Pancreas (tissue), 10 donors: ENCODE data around the gene OCLN. TPM values are rescaled to one million over a fixed set of nuclear protein-coding genes. Genes with fewer than 3 reads are reported as not detected.
A peak's percentile ranks its signal among the peaks of the same experiment; 100 is the strongest.

Experiments
- ATAC-seq, 4 donors: fragments of 200-7000 bp; cut with Tn5 transposase; one replicate each; pipeline versions ENCODE4 v1.8.0 to v1.9.1; 2020; ENCODE audit warnings: mild to moderate bottlenecking in 4 of 4, moderate library complexity in 4 of 4
- DNase-seq, 6 donors: peaks; one replicate each; pipeline ENCODE4 v3.0.0-alpha.2; 2020
- FAIRE-seq: peaks from 2 replicates; lab custom pipeline; 2012; peaks lifted over from hg19 to GRCh38; lab: Jason Lieb, UNC
- H3K27ac ChIP-seq, 4 donors: fragments of 200-600 bp; sonication (generic); 1 replicate in 3 of 4; 2 replicates in 1 of 4; pipeline versions ENCODE4 v1.5.0 to v1.8.0; 2020
- H3K27me3 ChIP-seq, 4 donors: fragments of 200-600 bp; one replicate each; pipeline ENCODE4 v1.8.0; 2021
- H3K36me3 ChIP-seq, 3 donors: fragments of 200-600 bp; sonication (generic) in 1 of 3; one replicate each; pipeline versions ENCODE4 v1.5.0 to v1.8.0; 2020 to 2021
- H3K4me1 ChIP-seq, 3 donors: fragments of 200-600 bp; one replicate each; pipeline ENCODE4 v1.8.0; 2021
- H3K4me3 ChIP-seq, 4 donors: fragments of 200-600 bp; sonication (generic) in 2 of 4; one replicate each; pipeline versions ENCODE4 v1.5.0 to v1.8.0; 2020 to 2021
- H3K9me3 ChIP-seq, 4 donors: fragments of 200-600 bp; one replicate each; pipeline ENCODE4 v1.8.0; 2021
- CTCF ChIP-seq, 4 donors: fragments of 200-600 bp; sonication (generic) in 3 of 4; IDR thresholded peaks; one replicate each; pipeline versions ENCODE4 v1.5.0 to v1.8.0; 2021; ENCODE audit warnings: antibody characterized with exemption in 4 of 4
- WGBS, 2 donors: extraction: QIAGEN DNeasy Blood & Tissue Kit; methylation state at CpG; one replicate each; pipeline ENCODE4 v1.1.7; 2013; 5-methylcytosine and 5-hydroxymethylcytosine counted together
- intact Hi-C, 3 donors: fragments of 100-400 bp; cut with DNase I; formaldehyde crosslinking; loops; one replicate each; pipeline versions ENCODE4 v1.11.1 to v1.14.2; 2022
- polyA plus RNA-seq, 2 donors: library from polyadenylated mRNA; stranded (reverse); fragments of 200-250 nt; gene quantifications; one replicate each; pipeline ENCODE4 v1.2.3, GENCODE V29; 2013
- total RNA-seq, 6 donors: library from RNA; stranded (reverse); fragmentation: NEBNext Ultra II Directional in 4 of 6; extraction: Animal tissue kit (Norgen Biotek cat#: 25700) in 4 of 6; gene quantifications; one replicate each; pipeline versions ENCODE4 v1.2.1 to v1.2.4, GENCODE V29; 2021 to 2023
- donor health status: healthy with polysubstance abuse.
- donor health status: DM: no; HTN: no; CAD: no; lungs with moderate emphysema.
- donor health status: DM: no; HTN: no; CAD: no.
- donor health status: control.
- donor health status: control.
- donor health status: Bipolar disorder and iron deficiency.
- donor health status: DM: yes; HTN: yes; CAD: no.
- donor health status: DM: no; HTN: no; CAD: no.
- donor health status: DM: no; HTN: no; CAD: no.
- donor health status: DM: yes; HTN: yes; CAD: no.

Gene OCLN
- total and polyA plus RNA-seq, 8 donors: 10.9 to 107 (median 41.2) TPM

- TF ChIP-seq CTCF (IDR thresholded peaks at IDR 0.05): no peak
- 84% methylated on average over 7 of the region's 7 CpGs for WGBS, 2 donors
- no peak for DNase-seq
- Histone ChIP-seq H3K36me3 (no peaks in the 10 kb centered on the region), H3K27me3 (no peaks in the 10 kb centered on the region), H3K4me1 (peaks cover 9 to 12% (median 10%) of the 10 kb centered on the region in 3 donors), H3K4me3 (no peak overlapping the region), H3K27ac (peak overlapping the region in 1 of 4 donors; percentile 10), H3K9me3 (no peaks in the 10 kb centered on the region)
- no peak for FAIRE-seq
- ATAC-seq: no peak
- intact Hi-C loops: no loop called here
Measured at GRCh38 chr5:69484891-69485290, 7.7 kb upstream of the OCLN start.

GRCh38 chr5:69485471-69485870 is 7.1 kb upstream of the OCLN start:
- no peak for FAIRE-seq

GRCh38 chr5:69489246-69489645 is 3.3 kb upstream of the OCLN start:
- TF ChIP-seq CTCF (IDR thresholded peaks at IDR 0.05): no peak
- Histone ChIP-seq H3K4me1 (peaks cover 14 to 26% (median 20%) of the 10 kb centered on the region in 3 donors), H3K27me3 (no peaks in the 10 kb centered on the region), H3K27ac (peak overlapping the region in 2 of 4 donors; percentile 100), H3K9me3 (no peaks in the 10 kb centered on the region), H3K36me3 (no peaks in the 10 kb centered on the region), H3K4me3 (no peak overlapping the region)
- no peak for DNase-seq
- no peak for ATAC-seq
- WGBS, 2 donors: 72 to 76% methylated on average over 4 of the region's 4 CpGs
- FAIRE-seq: no peak
- intact Hi-C loops: no loop called here

More at GRCh38 chr5:69485471-69485870, 7.1 kb upstream of the OCLN start:
- peak overlapping the region in 1 of 4 donors; percentile 10 for H3K27ac ChIP-seq
- no peaks in the 10 kb centered on the region for H3K9me3 ChIP-seq
- no peaks in the 10 kb centered on the region for H3K27me3 ChIP-seq
- intact Hi-C loops: no loop called here
- WGBS, 2 donors: 94 to 96% methylated on average over 1 of the region's 1 CpG
- no peak for DNase-seq
- peaks cover 14 to 18% (median 15%) of the 10 kb centered on the region in 3 donors for H3K4me1 ChIP-seq
- H3K36me3 ChIP-seq: no peaks in the 10 kb centered on the region
- no peak overlapping the region for H3K4me3 ChIP-seq
- TF ChIP-seq CTCF (IDR thresholded peaks at IDR 0.05): no peak
- ATAC-seq: peak in 2 of 4 donors; percentile 10 to 21

GRCh38 chr5:69491027-69491426 is 1.6 kb upstream of the OCLN start:
- Histone ChIP-seq H3K27ac (peak overlapping the region in 2 of 4 donors; percentile 100), H3K4me1 (peaks cover 19 to 34% (median 19%) of the 10 kb centered on the region in 3 donors), H3K9me3 (no peaks in the 10 kb centered on the region), H3K4me3 (peak overlapping the region in 2 of 4 donors; percentile 52 to 67), H3K36me3 (no peaks in the 10 kb centered on the region), H3K27me3 (no peaks in the 10 kb centered on the region)
- ATAC-seq (peak in 1 of 4 donors; percentile 7), DNase-seq (no peak), FAIRE-seq (no peak)
- TF ChIP-seq CTCF (IDR thresholded peaks at IDR 0.05): no peak
- WGBS, 2 donors: 24 to 25% methylated on average over 2 of the region's 2 CpGs
- intact Hi-C loops: no loop called here

- 2 to 3% methylated on average over 17 of the region's 17 CpGs for WGBS, 2 donors
- intact Hi-C loops: no loop called here
- no peaks in the 10 kb centered on the region for H3K27me3 ChIP-seq
- ATAC-seq: peak in 2 of 4 donors; percentile 0 to 1
- DNase-seq: no peak
- peak overlapping the region; percentile 84 to 100 (median 99) for H3K27ac ChIP-seq
- H3K36me3 ChIP-seq: no peaks in the 10 kb centered on the region
- no peak for TF ChIP-seq CTCF (IDR thresholded peaks at IDR 0.05)
- H3K4me3 ChIP-seq: peak overlapping the region; percentile 52 to 85 (median 66)
- no peak for FAIRE-seq
- no peaks in the 10 kb centered on the region for H3K9me3 ChIP-seq
- H3K4me1 ChIP-seq: peaks cover 19 to 40% (median 23%) of the 10 kb centered on the region in 3 donors
Measured at GRCh38 chr5:69491838-69492390, 676 bp upstream of the OCLN start.
